ENCODE measurements around the gene THSD7A. TPM values are rescaled to one million over a fixed set of nuclear protein-coding genes. Genes with fewer than 3 reads are reported as not detected.

The THSD7A gene
- total and polyA plus RNA-seq, 2 experiments from 2014 or later, result 4.0 to 8.3 TPM

DNA sequence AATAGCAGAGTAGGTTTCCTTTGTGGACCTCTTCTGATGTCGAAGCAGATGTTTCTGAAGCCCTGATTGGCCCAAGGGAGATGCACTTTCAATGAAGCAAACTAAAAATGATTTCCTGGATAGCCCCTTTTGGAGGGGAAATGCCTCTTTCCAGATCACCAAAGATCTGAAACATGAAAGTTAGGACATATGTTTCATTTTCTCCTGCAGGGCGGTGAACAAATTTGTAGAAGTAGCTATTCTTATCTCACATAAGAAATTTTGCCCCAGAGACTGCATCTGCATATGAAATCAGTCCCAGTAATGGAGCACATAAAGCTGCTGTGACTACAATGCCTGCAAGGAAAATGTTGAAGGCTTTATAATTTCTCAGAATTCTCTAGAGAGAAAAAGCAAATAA lies 56.0 kb downstream of the THSD7A start:
- no peaks in the 10 kb centered on the region for H3K27me3 ChIP-seq
- H2AFZ ChIP-seq, result no peak overlapping the region
- no peak overlapping the region for H3K27ac ChIP-seq
- no peak overlapping the region for H3K4me3 ChIP-seq
- H3K79me2 ChIP-seq, result no peaks in the 10 kb centered on the region
- H3K9me2 ChIP-seq (replicated peaks; ENCODE audit: insufficient read depth), result no peaks in the 10 kb centered on the region
- no peaks in the 10 kb centered on the region for H4K20me1 ChIP-seq (ENCODE audit: insufficient read depth, poor library complexity, severe bottlenecking)
- TF ChIP-seq, protein P1, sequence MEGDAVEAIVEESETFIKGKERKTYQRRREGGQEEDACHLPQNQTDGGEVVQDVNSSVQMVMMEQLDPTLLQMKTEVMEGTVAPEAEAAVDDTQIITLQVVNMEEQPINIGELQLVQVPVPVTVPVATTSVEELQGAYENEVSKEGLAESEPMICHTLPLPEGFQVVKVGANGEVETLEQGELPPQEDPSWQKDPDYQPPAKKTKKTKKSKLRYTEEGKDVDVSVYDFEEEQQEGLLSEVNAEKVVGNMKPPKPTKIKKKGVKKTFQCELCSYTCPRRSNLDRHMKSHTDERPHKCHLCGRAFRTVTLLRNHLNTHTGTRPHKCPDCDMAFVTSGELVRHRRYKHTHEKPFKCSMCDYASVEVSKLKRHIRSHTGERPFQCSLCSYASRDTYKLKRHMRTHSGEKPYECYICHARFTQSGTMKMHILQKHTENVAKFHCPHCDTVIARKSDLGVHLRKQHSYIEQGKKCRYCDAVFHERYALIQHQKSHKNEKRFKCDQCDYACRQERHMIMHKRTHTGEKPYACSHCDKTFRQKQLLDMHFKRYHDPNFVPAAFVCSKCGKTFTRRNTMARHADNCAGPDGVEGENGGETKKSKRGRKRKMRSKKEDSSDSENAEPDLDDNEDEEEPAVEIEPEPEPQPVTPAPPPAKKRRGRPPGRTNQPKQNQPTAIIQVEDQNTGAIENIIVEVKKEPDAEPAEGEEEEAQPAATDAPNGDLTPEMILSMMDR (IDR thresholded peaks at IDR 0.05; ENCODE audit: poor library complexity), result no peak
- no peak for TF ChIP-seq EZH2 (IDR thresholded peaks at IDR 0.05; ENCODE audit: borderline replicate concordance)
- TF ChIP-seq EZH2phosphoT487 (IDR thresholded peaks at IDR 0.05; ENCODE audit: low read depth, severe bottlenecking, unreplicated experiment), result no peak
- WGBS (ENCODE audit: low lambda C conversion rate, missing lambda C conversion rate), result 82% methylated on average over 2 of the region's 2 CpGs
- no peaks in the 10 kb centered on the region for H3K36me3 ChIP-seq (replicated peaks; ENCODE audit: insufficient read depth, low read depth)
- H3K4me1 ChIP-seq (ENCODE audit: insufficient read depth), result no peaks in the 10 kb centered on the region
- no peaks in the 10 kb centered on the region for H3K9me3 ChIP-seq (ENCODE audit: low read depth)
- no peak overlapping the region for H3K4me2 ChIP-seq
- DNase-seq (ENCODE audit: low spot score), result no peak

DNA sequence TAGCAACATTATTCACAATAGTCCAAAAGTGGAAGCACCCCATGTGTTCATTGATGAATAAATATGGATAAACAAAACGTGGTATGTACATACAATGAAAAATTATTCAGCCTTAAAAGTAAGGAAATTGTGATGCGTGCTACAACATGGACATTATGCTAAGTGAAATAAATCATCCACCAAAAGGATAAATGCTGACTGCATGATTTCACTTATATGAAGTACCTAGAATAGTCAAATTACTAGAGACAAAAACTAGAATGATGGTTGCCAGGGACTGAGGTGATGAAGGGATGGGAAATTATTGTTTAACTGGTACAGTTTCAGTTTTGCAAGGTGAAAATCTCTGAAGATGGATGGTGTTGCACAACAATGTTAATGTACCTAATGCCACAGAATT lies 56.6 kb downstream of the THSD7A start:
- no peaks in the 10 kb centered on the region for H3K4me1 ChIP-seq (ENCODE audit: insufficient read depth)
- WGBS (ENCODE audit: low lambda C conversion rate, missing lambda C conversion rate), result 91% methylated on average over 2 of the region's 2 CpGs
- H3K27me3 ChIP-seq, result no peaks in the 10 kb centered on the region
- no peaks in the 10 kb centered on the region for H3K79me2 ChIP-seq
- no peak overlapping the region for H3K27ac ChIP-seq
- H3K9me3 ChIP-seq (ENCODE audit: low read depth), result no peaks in the 10 kb centered on the region
- no peak for DNase-seq (ENCODE audit: low spot score)
- no peak overlapping the region for H2AFZ ChIP-seq
- H3K4me2 ChIP-seq, result no peak overlapping the region
- H3K9me2 ChIP-seq (replicated peaks; ENCODE audit: insufficient read depth), result no peaks in the 10 kb centered on the region
- H4K20me1 ChIP-seq (ENCODE audit: insufficient read depth, poor library complexity, severe bottlenecking), result no peaks in the 10 kb centered on the region
- H3K36me3 ChIP-seq (replicated peaks; ENCODE audit: insufficient read depth, low read depth), result no peaks in the 10 kb centered on the region
- TF ChIP-seq EZH2 (IDR thresholded peaks at IDR 0.05; ENCODE audit: borderline replicate concordance) (no peak), EZH2phosphoT487 (IDR thresholded peaks at IDR 0.05; ENCODE audit: low read depth, severe bottlenecking, unreplicated experiment) (no peak)
- TF ChIP-seq, protein P1 (IDR thresholded peaks at IDR 0.05; ENCODE audit: poor library complexity), result no peak
- H3K4me3 ChIP-seq, result no peak overlapping the region

DNA sequence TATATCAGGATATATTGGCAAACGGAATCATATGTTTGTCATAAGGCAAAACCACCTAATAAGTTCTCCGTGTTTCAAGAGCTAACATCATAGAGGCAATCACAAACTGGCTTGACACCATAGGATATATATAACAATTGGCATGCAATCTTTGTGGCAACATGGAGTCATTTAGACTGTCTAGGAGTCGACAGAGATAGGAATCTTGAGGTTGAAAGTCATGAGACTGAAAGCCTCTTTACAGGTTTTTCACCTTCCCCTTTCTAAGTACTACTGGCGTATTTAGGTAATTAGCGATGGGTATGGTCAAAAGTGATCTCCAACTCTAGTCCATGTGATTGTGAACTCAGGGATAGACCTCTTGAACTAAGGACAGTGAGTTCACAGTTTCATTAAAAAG lies 63.7 kb downstream of the THSD7A start:
- no peak for DNase-seq (ENCODE audit: low spot score)
- H3K27ac ChIP-seq, result no peak overlapping the region
- H3K4me3 ChIP-seq, result no peak overlapping the region
- H2AFZ ChIP-seq, result no peak overlapping the region
- no peaks in the 10 kb centered on the region for H3K79me2 ChIP-seq
- H3K27me3 ChIP-seq, result no peaks in the 10 kb centered on the region
- TF ChIP-seq EZH2phosphoT487 (IDR thresholded peaks at IDR 0.05; ENCODE audit: low read depth, severe bottlenecking, unreplicated experiment) (no peak), EZH2 (IDR thresholded peaks at IDR 0.05; ENCODE audit: borderline replicate concordance) (no peak)
- TF ChIP-seq, protein P1 (IDR thresholded peaks at IDR 0.05; ENCODE audit: poor library complexity), result no peak
- H3K4me1 ChIP-seq (ENCODE audit: insufficient read depth), result no peaks in the 10 kb centered on the region
- H4K20me1 ChIP-seq (ENCODE audit: insufficient read depth, poor library complexity, severe bottlenecking), result no peaks in the 10 kb centered on the region
- WGBS (ENCODE audit: low lambda C conversion rate, missing lambda C conversion rate), result 78% methylated on average over 5 of the region's 5 CpGs
- no peaks in the 10 kb centered on the region for H3K9me2 ChIP-seq (replicated peaks; ENCODE audit: insufficient read depth)
- no peaks in the 10 kb centered on the region for H3K36me3 ChIP-seq (replicated peaks; ENCODE audit: insufficient read depth, low read depth)
- no peaks in the 10 kb centered on the region for H3K9me3 ChIP-seq (ENCODE audit: low read depth)
- H3K4me2 ChIP-seq, result no peak overlapping the region

DNA sequence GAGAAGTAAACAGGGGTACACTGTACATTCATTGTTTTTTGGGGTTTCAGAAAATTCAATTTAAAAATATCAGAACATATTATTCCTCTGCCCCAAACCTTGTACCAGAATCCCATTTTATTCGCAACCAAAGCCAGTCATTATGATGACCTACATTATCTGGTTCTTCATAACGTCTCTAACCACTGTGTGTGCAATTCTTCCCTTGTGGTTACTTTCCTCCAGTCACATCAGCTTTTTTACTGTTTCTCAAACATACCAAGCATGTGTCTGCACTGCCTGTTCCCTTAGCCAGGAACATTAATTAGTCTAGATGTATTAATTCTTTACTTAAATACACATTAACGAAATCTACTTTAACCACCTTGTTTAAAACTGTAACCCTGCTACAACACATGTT lies 64.8 kb downstream of the THSD7A start:
- no peaks in the 10 kb centered on the region for H3K79me2 ChIP-seq
- H2AFZ ChIP-seq, result no peak overlapping the region
- H3K4me2 ChIP-seq, result no peak overlapping the region
- no peaks in the 10 kb centered on the region for H3K36me3 ChIP-seq (replicated peaks; ENCODE audit: insufficient read depth, low read depth)
- no peaks in the 10 kb centered on the region for H3K9me3 ChIP-seq (ENCODE audit: low read depth)
- TF ChIP-seq, protein P1 (IDR thresholded peaks at IDR 0.05; ENCODE audit: poor library complexity), result no peak
- no peak for TF ChIP-seq EZH2 (IDR thresholded peaks at IDR 0.05; ENCODE audit: borderline replicate concordance)
- no peak for TF ChIP-seq EZH2phosphoT487 (IDR thresholded peaks at IDR 0.05; ENCODE audit: low read depth, severe bottlenecking, unreplicated experiment)
- H3K27me3 ChIP-seq, result no peaks in the 10 kb centered on the region
- no peaks in the 10 kb centered on the region for H4K20me1 ChIP-seq (ENCODE audit: insufficient read depth, poor library complexity, severe bottlenecking)
- no peak overlapping the region for H3K4me3 ChIP-seq
- no peak for DNase-seq (ENCODE audit: low spot score)
- H3K9me2 ChIP-seq (replicated peaks; ENCODE audit: insufficient read depth), result no peaks in the 10 kb centered on the region
- WGBS (ENCODE audit: low lambda C conversion rate, missing lambda C conversion rate), result 92% methylated on average over 3 of the region's 3 CpGs
- no peaks in the 10 kb centered on the region for H3K4me1 ChIP-seq (ENCODE audit: insufficient read depth)
- no peak overlapping the region for H3K27ac ChIP-seq

Measured in hepatocyte (in vitro differentiated cells).